GM12892 (cell line): ENCODE measurements around the gene PLBD2. TPM values are rescaled to one million over a fixed set of nuclear protein-coding genes. Genes with fewer than 3 reads are reported as not detected.

Experiments used
- DNase-seq: peaks from one replicate; pipeline ENCODE4 v3.0.0; 2011; ENCODE audit not compliant: insufficient read length
- FAIRE-seq: peaks from 2 replicates; lab custom pipeline; 2011; peaks lifted over from hg19 to GRCh38; lab: Jason Lieb, UNC
- POLR2A ChIP-seq: IDR thresholded peaks from 2 replicates; pipeline ENCODE4 v1.6.1; 2011; ENCODE audit warnings: low read depth, low read length, control low read depth
- POLR2AphosphoS5 ChIP-seq: IDR thresholded peaks from 2 replicates; pipeline ENCODE4 v1.6.1; 2011; ENCODE audit warnings: low read depth, low read length, control low read depth
- TAF1 ChIP-seq: IDR thresholded peaks from 2 replicates; pipeline ENCODE4 v1.6.1; 2011; ENCODE audit warnings: low read depth, mild to moderate bottlenecking, control low read depth, low read length, borderline replicate concordance
- polyA plus RNA-seq: library from polyadenylated mRNA; unstranded; fragments of >200 nt; gene quantifications from one replicate; pipeline ENCODE4 v1.2.1, GENCODE V29; 2012; ENCODE audit warnings: missing spikeins, inconsistent platforms; ENCODE audit not compliant: missing spikeins

PLBD2 gene
- polyA plus RNA-seq: 5.5 TPM

GRCh38 chr12:113358381-113359132, at the start of gene PLBD2:
Gene PLBD2 (plus strand): TSS chr12:113358587. CDS start chr12:113358601, 14 bp downstream.
- FAIRE-seq: peak; percentile 89
- DNase-seq: peak; percentile 99
- TF ChIP-seq TAF1 (no peak), POLR2AphosphoS5 (no peak), POLR2A (peak; percentile 51; the same call in 1 of the 2 replicates)

- FAIRE-seq (no peak), DNase-seq (no peak)
- TF ChIP-seq TAF1 (no peak), POLR2AphosphoS5 (no peak), POLR2A (no peak)
These were observed 47.9 kb upstream of the PLBD2 start for GRCh38 chr12:113310489-113310888.

GRCh38 chr12:113314121-113314529, 44.3 kb upstream of the PLBD2 start:
- no peak for TF ChIP-seq POLR2AphosphoS5
- no peak for TF ChIP-seq TAF1
- no peak for TF ChIP-seq POLR2A
- DNase-seq (no peak), FAIRE-seq (no peak)

GRCh38 chr12:113315358-113315757, 43.0 kb upstream of the PLBD2 start:
- DNase-seq: no peak
- no peak for TF ChIP-seq POLR2A
- TF ChIP-seq POLR2AphosphoS5: no peak
- no peak for FAIRE-seq

DNA sequence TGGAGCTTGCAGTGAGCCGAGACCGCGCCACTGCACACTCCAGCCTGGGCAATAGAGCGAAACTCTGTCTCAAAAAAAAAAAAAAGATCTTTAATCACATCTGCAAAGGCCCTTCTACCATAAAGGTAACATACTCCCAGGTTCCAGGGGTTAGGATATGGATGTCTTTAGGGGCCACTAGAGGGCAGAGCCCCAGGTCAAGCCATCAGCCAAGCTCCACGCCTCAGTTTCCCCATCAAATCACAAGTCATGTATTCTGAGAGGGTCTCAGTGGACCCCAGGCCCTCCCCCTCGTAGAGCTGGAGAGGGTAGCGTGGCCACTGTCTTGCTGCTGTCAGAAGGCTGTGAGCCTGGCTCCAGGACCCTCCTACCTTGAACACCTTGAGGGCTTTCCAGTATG, 42.2 kb upstream of the PLBD2 start:
- DNase-seq: no peak
- no peak for FAIRE-seq
- no peak for TF ChIP-seq POLR2A
- TF ChIP-seq POLR2AphosphoS5: no peak
- TF ChIP-seq TAF1: no peak

DNA sequence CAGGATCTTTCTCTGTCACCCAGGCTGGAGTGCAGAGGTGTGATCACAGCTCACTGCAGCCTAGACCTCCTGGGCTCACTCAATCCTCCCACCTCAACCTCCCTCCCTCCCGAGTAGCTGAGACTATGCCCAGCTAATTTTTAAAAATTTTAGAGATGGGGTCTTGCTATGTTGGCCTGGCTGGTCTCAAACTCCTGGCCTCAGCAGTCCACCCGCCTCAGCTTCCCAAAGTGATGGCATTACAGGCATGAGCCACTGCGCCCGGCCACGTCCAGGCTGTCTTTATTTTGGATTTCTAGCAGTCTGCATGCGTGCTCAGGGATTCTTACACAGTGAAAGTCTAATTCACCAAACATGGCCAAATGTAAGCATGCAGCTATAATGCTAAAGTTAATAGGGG, 41.3 kb upstream of the PLBD2 start:
- FAIRE-seq (no peak), DNase-seq (no peak)
- TF ChIP-seq POLR2A (no peak), TAF1 (no peak), POLR2AphosphoS5 (no peak)

GRCh38 chr12:113318046-113318656, 40.2 kb upstream of the PLBD2 start:
- TF ChIP-seq TAF1 (no peak), POLR2A (no peak), POLR2AphosphoS5 (no peak)
- FAIRE-seq (peak; percentile 67), DNase-seq (no peak)

- DNase-seq: no peak
- FAIRE-seq: no peak
- no peak for TF ChIP-seq POLR2AphosphoS5
- TF ChIP-seq POLR2A: no peak
- no peak for TF ChIP-seq TAF1
These were observed 39.3 kb upstream of the PLBD2 start for GRCh38 chr12:113318900-113319628.

DNA sequence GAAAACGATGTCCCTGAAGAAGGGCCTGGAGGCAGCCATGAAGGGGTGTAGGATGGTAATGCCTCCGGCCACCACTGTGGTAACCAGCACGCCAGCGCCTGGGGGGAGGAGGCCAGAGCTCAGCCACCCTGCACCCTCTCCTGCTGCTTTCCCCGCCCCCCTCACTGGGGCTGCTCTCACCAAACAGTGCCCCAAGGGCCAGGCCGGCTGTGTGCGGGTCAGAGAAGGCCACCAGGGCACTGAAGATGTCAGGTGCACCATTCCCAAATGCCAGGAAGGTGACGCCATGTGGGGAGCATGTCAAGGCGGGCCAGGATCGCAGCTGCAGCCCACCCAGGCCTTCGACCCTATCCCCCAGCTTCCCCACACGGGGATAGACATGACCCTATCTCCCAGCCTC, 38.0 kb upstream of the PLBD2 start:
- TF ChIP-seq POLR2A (no peak), TAF1 (no peak), POLR2AphosphoS5 (no peak)
- no peak for DNase-seq
- no peak for FAIRE-seq

DNA sequence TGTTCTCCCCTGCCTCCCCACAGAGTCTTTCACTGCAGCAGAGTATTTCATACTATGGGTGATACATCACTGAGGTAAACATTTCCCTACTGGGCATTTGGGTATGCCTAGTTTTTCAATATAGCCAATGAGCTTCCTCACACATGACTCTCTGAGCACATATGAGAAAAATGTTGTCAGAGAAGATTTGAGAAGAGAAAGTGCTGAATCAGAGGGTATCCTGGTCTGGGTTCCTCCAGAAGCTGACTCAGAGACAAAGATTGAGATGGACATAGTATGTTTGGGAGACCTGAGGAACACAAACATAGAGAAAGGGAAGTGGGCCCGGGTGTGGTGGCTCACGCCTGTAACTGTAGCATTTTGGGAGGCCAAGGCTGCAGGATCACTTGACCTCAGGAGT, 36.0 kb upstream of the PLBD2 start:
- DNase-seq: no peak
- no peak for FAIRE-seq
- TF ChIP-seq TAF1 (no peak), POLR2A (no peak), POLR2AphosphoS5 (no peak)

- FAIRE-seq (no peak), DNase-seq (no peak)
- TF ChIP-seq POLR2A (no peak), TAF1 (no peak), POLR2AphosphoS5 (no peak)
These were observed 32.5 kb upstream of the PLBD2 start for GRCh38 chr12:113325916-113326315.
